Fibroblast of lung (primary cell): ENCODE measurements around the gene UNC13C. TPM values are rescaled to one million over a fixed set of nuclear protein-coding genes. Genes with fewer than 3 reads are reported as not detected.

Experiments used
- DNase-seq, 2 donors: peaks; one replicate each; pipeline versions ENCODE4 v3.0.0 to v3.0.0-alpha.2; 2010; ENCODE audit warnings: low read depth in 2 of 2
- H2AFZ ChIP-seq: 2 replicates; pipeline ENCODE4 v1.5.1; 2012; ENCODE audit warnings: low read length, control low read depth, inconsistent platforms
- H3K27ac ChIP-seq: 2 replicates; pipeline ENCODE4 v1.5.1; 2011; ENCODE audit warnings: low read length, control low read depth; ENCODE audit not compliant: insufficient read depth
- H3K27me3 ChIP-seq: 2 replicates; pipeline ENCODE4 v1.5.1; 2011; ENCODE audit warnings: mild to moderate bottlenecking, low read length; ENCODE audit not compliant: control insufficient read depth, insufficient read depth
- H3K36me3 ChIP-seq: 2 replicates; pipeline ENCODE4 v1.5.1; 2011; ENCODE audit warnings: low read length; ENCODE audit not compliant: control insufficient read depth, insufficient read depth
- H3K4me1 ChIP-seq: 2 replicates; pipeline ENCODE4 v1.5.1; 2011; ENCODE audit warnings: low read length; ENCODE audit not compliant: control insufficient read depth, insufficient read depth; ENCODE audit errors: extremely low read depth
- H3K4me2 ChIP-seq: 2 replicates; pipeline ENCODE4 v1.5.1; 2011; ENCODE audit warnings: low read length, control low read depth; ENCODE audit not compliant: insufficient read depth; ENCODE audit errors: extremely low read depth
- H3K4me3 ChIP-seq, 4 experiments: fragments of 200-600 bp in 1 of 4; sonication (generic) in 1 of 4; replicated peaks in 1 of 4; 2 replicates each; pipeline ENCODE4 v1.5.1; 2011 to 2016; ENCODE audit warnings: low read length in 4 of 4, low read depth in 3 of 4, mild to moderate bottlenecking in 3 of 4, control low read depth in 2 of 4, inconsistent platforms in 1 of 4, mixed read lengths in 1 of 4; ENCODE audit not compliant: insufficient read depth in 1 of 4; ENCODE audit errors: control extremely low read depth in 1 of 4
- H3K79me2 ChIP-seq: 2 replicates; pipeline ENCODE4 v1.5.1; 2012; ENCODE audit warnings: mild to moderate bottlenecking, low read length, inconsistent platforms; ENCODE audit not compliant: control insufficient read depth, insufficient read depth
- H3K9ac ChIP-seq: 2 replicates; pipeline ENCODE4 v1.5.1; 2011; ENCODE audit warnings: mild to moderate bottlenecking, low read length, control low read depth; ENCODE audit not compliant: insufficient read depth
- H3K9me3 ChIP-seq: 2 replicates; pipeline ENCODE4 v1.5.1; 2012; ENCODE audit warnings: low read depth, low read length; ENCODE audit not compliant: control insufficient read depth, insufficient read depth
- H4K20me1 ChIP-seq: 2 replicates; pipeline ENCODE4 v1.5.1; 2011; ENCODE audit warnings: low read length; ENCODE audit not compliant: control insufficient read depth, insufficient read depth; ENCODE audit errors: extremely low read depth
- CTCF ChIP-seq, 2 donors: IDR thresholded peaks in 1 of 2; conservative IDR thresholded peaks in 1 of 2; 1 replicate in 1 of 2; 2 replicates in 1 of 2; pipeline ENCODE4 v1.5.1; 2011 to 2012; ENCODE audit warnings: low read length in 2 of 2, control low read depth in 1 of 2, inconsistent platforms in 1 of 2, low read depth in 1 of 2, mild to moderate bottlenecking in 1 of 2
- EZH2 ChIP-seq: IDR thresholded peaks from 2 replicates; pipeline ENCODE4 v1.5.1; 2012; ENCODE audit warnings: low read length, control low read depth, mild to moderate bottlenecking; ENCODE audit errors: missing control alignments
- polyA plus RNA-seq, 2 donors: library from polyadenylated mRNA; depleted of rRNA in 1 of 2; stranded (reverse) in 1 of 2; unstranded in 1 of 2; fragments of >200 nt; gene quantifications; 2 replicates each; pipeline ENCODE4 v1.2.1, GENCODE V29; 2011 to 2012; ENCODE audit warnings: missing spikeins in 1 of 2
- total RNA-seq: library from RNA; depleted of rRNA; stranded (reverse); fragments of >200 nt; gene quantifications from 2 replicates; pipeline ENCODE4 v1.2.1, GENCODE V29; 2014

The UNC13C gene
- total and polyA plus RNA-seq, 2 donors (not counting 1 experiment from before 2014, with no cell fraction given) = not detected

GRCh38 chr15:54159012-54159411 lies 180.8 kb downstream of the UNC13C start:
- Histone ChIP-seq H3K27me3 (no peaks in the 10 kb centered on the region), H3K9ac (no peak overlapping the region), H3K9me3 (no peaks in the 10 kb centered on the region), H3K4me2 (no peak overlapping the region), H3K27ac (no peak overlapping the region), H3K79me2 (no peaks in the 10 kb centered on the region), H3K36me3 (no peaks in the 10 kb centered on the region), H3K4me1 (no peaks in the 10 kb centered on the region), H2AFZ (no peak overlapping the region), H3K4me3 (no peak overlapping the region), H4K20me1 (no peaks in the 10 kb centered on the region)
- no peak for DNase-seq
- TF ChIP-seq EZH2 (no peak), CTCF (conservative IDR thresholded peaks at IDR 0.05 in 1 of 2, IDR thresholded peaks at IDR 0.05 in 1 of 2; ENCODE audit: low read depth in 1 of 2, low read length in 2 of 2) (no peak)

- no peak for DNase-seq
- no peak overlapping the region for H3K4me2 ChIP-seq
- H3K27me3 ChIP-seq = no peaks in the 10 kb centered on the region
- H2AFZ ChIP-seq = no peak overlapping the region
- no peaks in the 10 kb centered on the region for H3K4me1 ChIP-seq
- no peak overlapping the region for H3K4me3 ChIP-seq
- H3K36me3 ChIP-seq = no peaks in the 10 kb centered on the region
- H3K9ac ChIP-seq = no peak overlapping the region
- no peaks in the 10 kb centered on the region for H3K79me2 ChIP-seq
- no peak overlapping the region for H3K27ac ChIP-seq
- no peaks in the 10 kb centered on the region for H3K9me3 ChIP-seq
- no peaks in the 10 kb centered on the region for H4K20me1 ChIP-seq
- no peak for TF ChIP-seq EZH2
- no peak for TF ChIP-seq CTCF (conservative IDR thresholded peaks at IDR 0.05 in 1 of 2, IDR thresholded peaks at IDR 0.05 in 1 of 2; ENCODE audit: low read depth in 1 of 2, low read length in 2 of 2)
These were observed 209.1 kb downstream of the UNC13C start for GRCh38 chr15:54187325-54187724.

- TF ChIP-seq EZH2 (no peak), CTCF (conservative IDR thresholded peaks at IDR 0.05 in 1 of 2, IDR thresholded peaks at IDR 0.05 in 1 of 2; ENCODE audit: low read depth in 1 of 2, low read length in 2 of 2) (no peak)
- no peak for DNase-seq
- H3K36me3 ChIP-seq = no peaks in the 10 kb centered on the region
- no peaks in the 10 kb centered on the region for H3K27me3 ChIP-seq
- no peaks in the 10 kb centered on the region for H3K4me1 ChIP-seq
- H2AFZ ChIP-seq = no peak overlapping the region
- no peaks in the 10 kb centered on the region for H3K79me2 ChIP-seq
- no peaks in the 10 kb centered on the region for H4K20me1 ChIP-seq
- H3K4me2 ChIP-seq = no peak overlapping the region
- H3K9me3 ChIP-seq = no peaks in the 10 kb centered on the region
- H3K9ac ChIP-seq = no peak overlapping the region
- H3K27ac ChIP-seq = no peak overlapping the region
- H3K4me3 ChIP-seq = no peak overlapping the region
These were observed 219.8 kb downstream of the UNC13C start for GRCh38 chr15:54197995-54198394.
